NCI-H1092 treated with DMSO at 0.1 percent for 48 hours (cell line): ENCODE results near the gene CMTM5.
"Not testable (repeated sequence)": the region's sequence is repeated elsewhere in the genome, so short reads cannot be mapped to it uniquely, and the experiment has no call there.

ENCODE experiments used
- DNase-seq: peaks from one replicate; lab custom pipeline; 2025; lab: John Stamatoyannopoulos, UW

The CMTM5 gene

GRCh38 chr14:23398348-23398747 lies 21.5 kb downstream of the CMTM5 start:
- DNase-seq: peak; percentile 90

GRCh38 chr14:23399136-23399535 lies 22.3 kb downstream of the CMTM5 start:
- no peak for DNase-seq

- DNase-seq: no peak
Observed at GRCh38 chr14:23399591-23399990, 22.7 kb downstream of the CMTM5 start.

- not testable (repeated sequence) for DNase-seq
Observed at GRCh38 chr14:23400496-23401149, 23.8 kb downstream of the CMTM5 start.

- no peak for DNase-seq
Observed at GRCh38 chr14:23401291-23401690, 24.4 kb downstream of the CMTM5 start.

- no peak for DNase-seq
Observed at GRCh38 chr14:23402296-23403138, 25.7 kb downstream of the CMTM5 start.

- DNase-seq: no peak
Observed at GRCh38 chr14:23403139-23403438, 26.2 kb downstream of the CMTM5 start.

- DNase-seq: no peak
Observed at GRCh38 chr14:23403908-23404307, 27.1 kb downstream of the CMTM5 start.

GRCh38 chr14:23404331-23404900 lies 27.6 kb downstream of the CMTM5 start:
- no peak for DNase-seq

GRCh38 chr14:23405096-23405495 lies 28.2 kb downstream of the CMTM5 start:
- no peak for DNase-seq

- no peak for DNase-seq
Observed at GRCh38 chr14:23405516-23406025, 28.7 kb downstream of the CMTM5 start.

- DNase-seq: peak; percentile 56
Observed at GRCh38 chr14:23406244-23406643, 29.4 kb downstream of the CMTM5 start.

GRCh38 chr14:23406725-23407355 lies 30.0 kb downstream of the CMTM5 start:
- no peak for DNase-seq

GRCh38 chr14:23407516-23408306 lies 30.9 kb downstream of the CMTM5 start, which contains the start of gene MYH6:
TSS of gene MYH6 (minus strand) at chr14:23408273. CDS start at chr14:23407223, 1,050 bp downstream.
- DNase-seq: no peak

GRCh38 chr14:23408307-23408630 lies 31.4 kb downstream of the CMTM5 start:
- no peak for DNase-seq

- DNase-seq: no peak
Observed at GRCh38 chr14:23409475-23409874, 32.6 kb downstream of the CMTM5 start.

GRCh38 chr14:23409966-23410635 lies 33.3 kb downstream of the CMTM5 start:
- no peak for DNase-seq

- DNase-seq: no peak
Observed at GRCh38 chr14:23411563-23412525, 35.0 kb downstream of the CMTM5 start.

GRCh38 chr14:23413681-23414080 lies 36.8 kb downstream of the CMTM5 start:
- DNase-seq: no peak

GRCh38 chr14:23414254-23414653 lies 37.4 kb downstream of the CMTM5 start:
- DNase-seq: no peak
